Erythroblast (primary cell): Measurements from ENCODE around the gene SMARCB1.

Experiments
- GATA1 ChIP-seq: IDR thresholded peaks from 2 replicates; pipeline ENCODE4 v1.6.1; 2011; ENCODE audit warnings: low read depth, mild to moderate bottlenecking, control low read depth, low read length, moderate library complexity
- POLR2A ChIP-seq: IDR thresholded peaks from 2 replicates; pipeline ENCODE4 v1.6.1; 2011; ENCODE audit warnings: mild to moderate bottlenecking, low read length

DNA sequence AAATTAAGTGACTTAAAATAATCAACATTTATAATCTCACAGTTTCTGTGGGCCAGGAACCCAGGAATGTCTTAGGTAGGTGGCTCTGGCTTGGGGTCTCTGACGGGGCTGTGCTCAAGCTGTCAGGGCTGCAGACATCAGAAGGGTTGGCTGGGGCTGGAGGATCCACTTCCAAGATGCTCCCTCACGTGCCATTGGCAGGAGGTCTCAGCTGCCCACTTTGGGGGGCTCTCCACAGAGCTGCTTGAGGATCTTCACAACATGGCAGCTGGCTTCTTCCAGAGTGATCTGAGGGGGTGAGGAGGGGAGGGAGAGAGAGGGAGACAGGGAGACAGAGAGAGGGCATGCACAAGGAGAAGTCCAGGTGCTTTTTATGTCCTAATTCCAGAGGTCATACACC is 89.0 kb downstream of the SMARCB1 start:
- no peak for TF ChIP-seq POLR2A
- no peak for TF ChIP-seq GATA1
